Hepatocyte (in vitro differentiated cells): ENCODE data around the gene CSHL1.
"Not testable (repeated sequence)": the region's sequence is repeated elsewhere in the genome, so short reads cannot be mapped to it uniquely, and the experiment has no call there.

Experiments used
- CTCF ChIP-seq: fragments of 200-600 bp; sonication (generic); IDR thresholded peaks from 2 replicates; pipeline ENCODE4 v1.5.1; 2016; ENCODE audit warnings: antibody characterized with exemption, mild to moderate bottlenecking; ENCODE audit not compliant: poor library complexity
- EZH2phosphoT487 ChIP-seq: fragments of 200-600 bp; sonication (generic); IDR thresholded peaks from one replicate; pipeline ENCODE4 v1.6.1; 2018; ENCODE audit warnings: antibody characterized with exemption, mild to moderate bottlenecking, low read depth, moderate library complexity; ENCODE audit not compliant: unreplicated experiment, severe bottlenecking

GRCh38 chr17:63894821-63895220 is 16.2 kb downstream of the CSHL1 start:
- TF ChIP-seq EZH2phosphoT487, CTCF: not testable (repeated sequence)
